HG03095 (cell line): ENCODE measurements around the gene AKAP12.

Experiments used
- ATAC-seq: cut with Tn5 transposase; IDR thresholded peaks from one replicate; pipeline ENCODE4 v1.9.1; 2021; ENCODE audit warnings: moderate library complexity; ENCODE audit not compliant: unreplicated experiment

The AKAP12 gene

GRCh38 chr6:151402228-151402627, 162.5 kb downstream of the AKAP12 start:
- no peak for ATAC-seq

- no peak for ATAC-seq
These were observed 164.1 kb downstream of the AKAP12 start for GRCh38 chr6:151403919-151404308.
